Kidney (tissue), 14 donors: ENCODE measurements around the gene KTN1. TPM values are rescaled to one million over a fixed set of nuclear protein-coding genes. Genes with fewer than 3 reads are reported as not detected.

ENCODE experiments used
- DNase-seq, 5 donors: peaks; one replicate each; pipeline ENCODE4 v3.0.0-alpha.2; 2013 to 2020
- FAIRE-seq: peaks from 2 replicates; lab custom pipeline; 2012; peaks lifted over from hg19 to GRCh38; lab: Jason Lieb, UNC
- H3K27ac ChIP-seq, 2 donors: one replicate each; pipeline ENCODE4 v1.7.0; 2013; ENCODE audit warnings: low read depth in 2 of 2, low read length in 2 of 2, inconsistent platforms in 1 of 2
- H3K27me3 ChIP-seq: one replicate; pipeline ENCODE4 v1.7.1; 2013; ENCODE audit warnings: low read length, inconsistent platforms; ENCODE audit not compliant: control insufficient read depth, insufficient read depth
- H3K36me3 ChIP-seq, 3 donors: one replicate each; pipeline versions ENCODE4 v1.7.0 to v1.7.1; 2013; ENCODE audit warnings: low read length in 3 of 3, control low read depth in 1 of 3, inconsistent platforms in 1 of 3; ENCODE audit not compliant: insufficient read depth in 3 of 3, control insufficient read depth in 2 of 3
- H3K4me1 ChIP-seq, 3 donors: one replicate each; pipeline versions ENCODE4 v1.7.0 to v1.7.1; 2013; ENCODE audit warnings: low read length in 3 of 3, inconsistent platforms in 1 of 3, low read depth in 1 of 3; ENCODE audit not compliant: control insufficient read depth in 2 of 3, insufficient read depth in 2 of 3
- H3K4me3 ChIP-seq, 3 donors: one replicate each; pipeline versions ENCODE4 v1.7.0 to v1.8.1; 2013; ENCODE audit warnings: low read length in 3 of 3, control low read depth in 1 of 3, inconsistent platforms in 1 of 3
- H3K9ac ChIP-seq, 3 donors: one replicate each; pipeline versions ENCODE4 v1.7.0 to v1.7.1; 2013; ENCODE audit warnings: low read length in 3 of 3, control low read depth in 1 of 3, inconsistent platforms in 1 of 3
- H3K9me3 ChIP-seq, 3 donors: one replicate each; pipeline versions ENCODE4 v1.7.0 to v1.7.1; 2013; ENCODE audit warnings: low read length in 3 of 3, control low read depth in 1 of 3, inconsistent platforms in 1 of 3; ENCODE audit not compliant: control insufficient read depth in 2 of 3, insufficient read depth in 1 of 3
- intact Hi-C: fragments of 100-400 bp; cut with DNase I; formaldehyde crosslinking; loops from one replicate; pipeline ENCODE4 v1.11.1; 2022
- polyA plus RNA-seq: library from polyadenylated mRNA; stranded (reverse); fragments of 350-450 nt; fragmentation: Illumina TruSeq; extraction: RNeasy Lipid Tissue Mini Kit (QIAGEN cat#74804); gene quantifications from one replicate; pipeline ENCODE4 v1.2.3, GENCODE V29; 2014; ENCODE audit warnings: low read depth, low replicate concordance; ENCODE audit not compliant: insufficient read depth
- total RNA-seq: library from RNA; stranded (reverse); fragmentation: NEBNext Ultra II Directional; extraction: Animal tissue kit (Norgen Biotek cat#: 25700); gene quantifications from one replicate; pipeline ENCODE4 v1.2.1, GENCODE V29; 2021
- TF ChIP-seq, protein P1 (sequence below): IDR thresholded peaks from 3 replicates; pipeline ENCODE4 v1.5.1; 2012; ENCODE audit warnings: mild to moderate bottlenecking, moderate library complexity, borderline replicate concordance; ENCODE audit not compliant: insufficient read depth; ENCODE audit errors: extremely low read depth
- donor health status: control.
- donor health status: control.
- donor health status: control.
- donor health status: control.
- donor health status: control.
- donor health status: DM: yes; HTN: yes; CAD: no.
- donor health status: Normal renal cell carcinoma (clear cell type).

Gene KTN1
- total and polyA plus RNA-seq, 2 donors from 2014 or later: 106 to 155 TPM

GRCh38 chr14:55701638-55702037 lies 121.6 kb downstream of the KTN1 start:
- intact Hi-C loops: loop anchor here (10.0 kb wide), 1 partner anchor 773 kb away; no protein-coding TSS in a partner anchor
- H3K4me1 ChIP-seq: peaks cover 0 to 12% (median 8%) of the 10 kb centered on the region in 3 donors

GRCh38 chr14:55702511-55702910 lies 122.5 kb downstream of the KTN1 start:
- no peak for DNase-seq
- FAIRE-seq: no peak
- intact Hi-C loops: loop anchor here (10.0 kb wide), 1 partner anchor 772 kb away; no protein-coding TSS in a partner anchor
- no peaks in the 10 kb centered on the region for H3K27me3 ChIP-seq
- H3K4me1 ChIP-seq: peaks cover 0 to 8% (median 6%) of the 10 kb centered on the region in 3 donors
- H3K36me3 ChIP-seq: no peaks in the 10 kb centered on the region
- no peak overlapping the region for H3K27ac ChIP-seq
- no peak overlapping the region for H3K9ac ChIP-seq
- no peak overlapping the region for H3K4me3 ChIP-seq
- H3K9me3 ChIP-seq: no peaks in the 10 kb centered on the region
- TF ChIP-seq, protein P1, sequence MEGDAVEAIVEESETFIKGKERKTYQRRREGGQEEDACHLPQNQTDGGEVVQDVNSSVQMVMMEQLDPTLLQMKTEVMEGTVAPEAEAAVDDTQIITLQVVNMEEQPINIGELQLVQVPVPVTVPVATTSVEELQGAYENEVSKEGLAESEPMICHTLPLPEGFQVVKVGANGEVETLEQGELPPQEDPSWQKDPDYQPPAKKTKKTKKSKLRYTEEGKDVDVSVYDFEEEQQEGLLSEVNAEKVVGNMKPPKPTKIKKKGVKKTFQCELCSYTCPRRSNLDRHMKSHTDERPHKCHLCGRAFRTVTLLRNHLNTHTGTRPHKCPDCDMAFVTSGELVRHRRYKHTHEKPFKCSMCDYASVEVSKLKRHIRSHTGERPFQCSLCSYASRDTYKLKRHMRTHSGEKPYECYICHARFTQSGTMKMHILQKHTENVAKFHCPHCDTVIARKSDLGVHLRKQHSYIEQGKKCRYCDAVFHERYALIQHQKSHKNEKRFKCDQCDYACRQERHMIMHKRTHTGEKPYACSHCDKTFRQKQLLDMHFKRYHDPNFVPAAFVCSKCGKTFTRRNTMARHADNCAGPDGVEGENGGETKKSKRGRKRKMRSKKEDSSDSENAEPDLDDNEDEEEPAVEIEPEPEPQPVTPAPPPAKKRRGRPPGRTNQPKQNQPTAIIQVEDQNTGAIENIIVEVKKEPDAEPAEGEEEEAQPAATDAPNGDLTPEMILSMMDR: no peak

More at GRCh38 chr14:55701638-55702037, 121.6 kb downstream of the KTN1 start:
- TF ChIP-seq, protein P1: no peak
- DNase-seq (peak in 3 of 5 donors; percentile 19 to 55 (median 36)), FAIRE-seq (no peak)
- no peak overlapping the region for H3K4me3 ChIP-seq
- H3K9ac ChIP-seq: no peak overlapping the region
- H3K36me3 ChIP-seq: no peaks in the 10 kb centered on the region
- no peak overlapping the region for H3K27ac ChIP-seq
- no peaks in the 10 kb centered on the region for H3K9me3 ChIP-seq
- H3K27me3 ChIP-seq: no peaks in the 10 kb centered on the region

DNA sequence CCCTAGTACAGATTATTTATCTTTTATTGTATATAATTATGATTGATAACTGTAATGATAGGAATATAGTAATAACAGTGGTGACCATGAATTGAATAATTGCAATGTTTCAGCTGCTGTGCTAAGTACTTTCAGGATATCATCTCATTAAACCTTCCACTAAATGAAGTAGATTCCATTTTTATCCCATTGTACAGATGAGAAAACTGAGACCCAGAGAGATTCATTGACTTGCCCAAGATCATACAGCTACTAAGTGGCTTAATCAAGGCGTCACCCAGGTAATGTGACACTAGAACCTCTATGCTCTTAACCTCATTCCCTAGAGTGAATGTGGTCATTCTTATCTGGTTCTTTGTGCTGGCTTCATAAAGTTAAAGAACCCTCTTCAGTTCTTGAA lies 124.6 kb downstream of the KTN1 start:
- no peaks in the 10 kb centered on the region for H3K9me3 ChIP-seq
- no peak overlapping the region for H3K27ac ChIP-seq
- TF ChIP-seq, protein P1: no peak
- no peaks in the 10 kb centered on the region for H3K27me3 ChIP-seq
- FAIRE-seq: no peak
- peaks cover 0 to 4% (median 0%) of the 10 kb centered on the region in 3 donors for H3K4me1 ChIP-seq
- no peak overlapping the region for H3K9ac ChIP-seq
- H3K4me3 ChIP-seq: no peak overlapping the region
- H3K36me3 ChIP-seq: no peaks in the 10 kb centered on the region
- no peak for DNase-seq
- intact Hi-C loops: loop anchor here (10.0 kb wide), 1 partner anchor 770 kb away; no protein-coding TSS in a partner anchor
